Gastrocnemius medialis (tissue), 4 donors: ENCODE measurements around the gene MTFR1L.

Experiments
- POLR2A ChIP-seq, 2 donors: fragments of 450-650 bp; IDR thresholded peaks; one replicate each; pipeline ENCODE4 v1.6.1; 2017; ENCODE audit warnings: antibody characterized with exemption in 2 of 2, mild to moderate bottlenecking in 2 of 2, moderate library complexity in 2 of 2
- TF ChIP-seq, protein P1 (sequence below), 5 experiments: fragments of 450-650 bp in 3 of 5; fragments of 200-600 bp in 2 of 5; sonication (generic) in 2 of 5; IDR thresholded peaks in 4 of 5; conservative IDR thresholded peaks in 1 of 5; 1 replicate in 4 of 5; 2 replicates in 1 of 5; pipeline ENCODE4 v1.5.1; 2016 to 2019; ENCODE audit warnings: antibody characterized with exemption in 5 of 5, mild to moderate bottlenecking in 3 of 5, moderate library complexity in 3 of 5

DNA sequence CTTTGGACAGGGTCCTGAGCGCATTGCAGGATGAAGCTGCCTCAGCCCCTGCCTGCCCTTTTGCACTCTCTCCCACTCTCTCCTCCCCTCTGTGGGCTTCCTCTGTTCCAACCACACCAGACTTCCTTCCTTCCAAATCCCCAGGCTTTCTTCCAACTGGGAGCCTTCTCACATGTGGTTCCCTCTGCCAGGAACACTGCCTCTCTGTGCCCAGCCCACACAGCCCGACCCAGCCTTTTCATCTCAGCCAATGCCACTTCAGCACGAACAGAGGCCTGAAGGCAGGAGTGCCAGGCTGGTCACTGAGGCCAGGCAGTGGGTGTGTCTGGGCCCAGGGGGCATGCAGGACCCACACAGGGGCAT, 13.9 kb upstream of the MTFR1L start:
- TF ChIP-seq, protein P1, sequence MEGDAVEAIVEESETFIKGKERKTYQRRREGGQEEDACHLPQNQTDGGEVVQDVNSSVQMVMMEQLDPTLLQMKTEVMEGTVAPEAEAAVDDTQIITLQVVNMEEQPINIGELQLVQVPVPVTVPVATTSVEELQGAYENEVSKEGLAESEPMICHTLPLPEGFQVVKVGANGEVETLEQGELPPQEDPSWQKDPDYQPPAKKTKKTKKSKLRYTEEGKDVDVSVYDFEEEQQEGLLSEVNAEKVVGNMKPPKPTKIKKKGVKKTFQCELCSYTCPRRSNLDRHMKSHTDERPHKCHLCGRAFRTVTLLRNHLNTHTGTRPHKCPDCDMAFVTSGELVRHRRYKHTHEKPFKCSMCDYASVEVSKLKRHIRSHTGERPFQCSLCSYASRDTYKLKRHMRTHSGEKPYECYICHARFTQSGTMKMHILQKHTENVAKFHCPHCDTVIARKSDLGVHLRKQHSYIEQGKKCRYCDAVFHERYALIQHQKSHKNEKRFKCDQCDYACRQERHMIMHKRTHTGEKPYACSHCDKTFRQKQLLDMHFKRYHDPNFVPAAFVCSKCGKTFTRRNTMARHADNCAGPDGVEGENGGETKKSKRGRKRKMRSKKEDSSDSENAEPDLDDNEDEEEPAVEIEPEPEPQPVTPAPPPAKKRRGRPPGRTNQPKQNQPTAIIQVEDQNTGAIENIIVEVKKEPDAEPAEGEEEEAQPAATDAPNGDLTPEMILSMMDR (IDR thresholded peaks at IDR 0.05 in 4 of 5, conservative IDR thresholded peaks at IDR 0.05 in 1 of 5): no peak
- TF ChIP-seq POLR2A (IDR thresholded peaks at IDR 0.05): no peak
